ENCODE measurements around the gene SIGLEC1.

DNA sequence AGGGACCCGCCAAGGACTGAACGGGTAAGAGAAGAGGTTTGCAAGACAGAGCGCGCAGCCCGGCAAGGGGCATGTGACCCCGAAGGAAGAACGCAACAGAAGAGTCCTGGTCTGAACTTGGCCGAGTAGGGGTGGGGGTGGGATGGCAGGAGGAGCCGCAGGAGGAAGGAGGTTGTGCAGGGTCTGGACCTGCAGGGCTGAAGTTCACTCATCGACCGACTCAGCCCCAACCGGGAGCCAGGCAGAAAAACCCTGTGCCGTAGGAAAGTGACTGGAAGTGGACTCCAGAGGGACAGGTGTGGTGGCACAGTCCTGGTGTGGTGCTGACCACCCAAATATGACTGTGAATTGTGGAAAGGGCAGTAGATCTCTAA, 40.0 kb upstream of the SIGLEC1 start:
- TF ChIP-seq, protein P1, sequence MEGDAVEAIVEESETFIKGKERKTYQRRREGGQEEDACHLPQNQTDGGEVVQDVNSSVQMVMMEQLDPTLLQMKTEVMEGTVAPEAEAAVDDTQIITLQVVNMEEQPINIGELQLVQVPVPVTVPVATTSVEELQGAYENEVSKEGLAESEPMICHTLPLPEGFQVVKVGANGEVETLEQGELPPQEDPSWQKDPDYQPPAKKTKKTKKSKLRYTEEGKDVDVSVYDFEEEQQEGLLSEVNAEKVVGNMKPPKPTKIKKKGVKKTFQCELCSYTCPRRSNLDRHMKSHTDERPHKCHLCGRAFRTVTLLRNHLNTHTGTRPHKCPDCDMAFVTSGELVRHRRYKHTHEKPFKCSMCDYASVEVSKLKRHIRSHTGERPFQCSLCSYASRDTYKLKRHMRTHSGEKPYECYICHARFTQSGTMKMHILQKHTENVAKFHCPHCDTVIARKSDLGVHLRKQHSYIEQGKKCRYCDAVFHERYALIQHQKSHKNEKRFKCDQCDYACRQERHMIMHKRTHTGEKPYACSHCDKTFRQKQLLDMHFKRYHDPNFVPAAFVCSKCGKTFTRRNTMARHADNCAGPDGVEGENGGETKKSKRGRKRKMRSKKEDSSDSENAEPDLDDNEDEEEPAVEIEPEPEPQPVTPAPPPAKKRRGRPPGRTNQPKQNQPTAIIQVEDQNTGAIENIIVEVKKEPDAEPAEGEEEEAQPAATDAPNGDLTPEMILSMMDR (conservative IDR thresholded peaks at IDR 0.05 in 1 of 2, IDR thresholded peaks at IDR 0.05 in 1 of 2; ENCODE audit: extremely low read depth in 1 of 2, insufficient read depth in 1 of 2, low read depth in 1 of 2, low read length in 2 of 2): no peak
- no peak for TF ChIP-seq EZH2 (IDR thresholded peaks at IDR 0.05; ENCODE audit: borderline replicate concordance, low read length)
